Measurements from ENCODE around the gene PLD5. TPM values are rescaled to one million over a fixed set of nuclear protein-coding genes. Genes with fewer than 3 reads are reported as not detected.

The PLD5 gene
- total and polyA plus RNA-seq, 7 donors = 0.03 to 0.92 (median 0.22) TPM; not detected in 4

GRCh38 chr1:242525769-242526168 lies 1.3 kb upstream of the PLD5 start:
- H3K27me3 ChIP-seq (ENCODE audit: insufficient read depth in 3 of 3, low read length in 2 of 3) = peaks cover 0 to 49% (median 10%) of the 10 kb centered on the region in 3 donors
- no peak for DNase-seq
- H3K4me1 ChIP-seq = peaks cover 4% of the 10 kb centered on the region
- WGBS, 3 donors = 87 to 90% (median 88%) methylated on average over 2 of the region's 2 CpGs
- H3K27ac ChIP-seq = no peak overlapping the region
- TF ChIP-seq CTCF (IDR thresholded peaks at IDR 0.05) = no peak
- no peaks in the 10 kb centered on the region for H3K36me3 ChIP-seq (ENCODE audit: insufficient read depth in 1 of 2, low read depth in 1 of 2)
- ATAC-seq = no peak
- no peaks in the 10 kb centered on the region for H3K9me3 ChIP-seq
- intact Hi-C loops (cut with DNase I) = no loop called here
- H3K4me3 ChIP-seq = no peak overlapping the region

- DNase-seq = no peak
- TF ChIP-seq CTCF (IDR thresholded peaks at IDR 0.05) = no peak
- ATAC-seq = no peak
- Histone ChIP-seq H3K27me3 (ENCODE audit: insufficient read depth in 3 of 3, low read length in 2 of 3) (peaks cover 0 to 53% (median 10%) of the 10 kb centered on the region in 3 donors), H3K4me3 (peak overlapping the region; percentile 50), H3K9me3 (no peaks in the 10 kb centered on the region), H3K27ac (no peak overlapping the region), H3K36me3 (ENCODE audit: insufficient read depth in 1 of 2, low read depth in 1 of 2) (no peaks in the 10 kb centered on the region), H3K4me1 (peaks cover 4% of the 10 kb centered on the region)
- intact Hi-C loops (cut with DNase I) = no loop called here
- WGBS, 3 donors = 8 to 12% (median 10%) methylated on average over 10 of the region's 10 CpGs
Observed at GRCh38 chr1:242525360-242525722, 844 bp upstream of the PLD5 start.

GRCh38 chr1:242523719-242524570 lies 552 bp downstream of the PLD5 start:
- H3K4me1 ChIP-seq = peaks cover 4% of the 10 kb centered on the region

GRCh38 chr1:242522996-242523718 lies 1.3 kb downstream of the PLD5 start:
- Histone ChIP-seq H3K27ac (no peak overlapping the region), H3K4me3 (peak overlapping the region; percentile 55), H3K4me1 (peaks cover 4% of the 10 kb centered on the region), H3K9me3 (no peaks in the 10 kb centered on the region), H3K27me3 (ENCODE audit: insufficient read depth in 3 of 3, low read length in 2 of 3) (peaks cover 0 to 54% (median 10%) of the 10 kb centered on the region in 3 donors), H3K36me3 (ENCODE audit: insufficient read depth in 1 of 2, low read depth in 1 of 2) (no peaks in the 10 kb centered on the region)
- ATAC-seq (no peak), DNase-seq (no peak)
- WGBS, 3 donors = 4 to 6% (median 5%) methylated on average over 26 of the region's 26 CpGs
- no peak for TF ChIP-seq CTCF (IDR thresholded peaks at IDR 0.05)
- intact Hi-C loops (cut with DNase I) = no loop called here

More at GRCh38 chr1:242523719-242524570, 552 bp downstream of the PLD5 start:
- WGBS, 3 donors = 1% methylated on average over 47 to 81 of the region's 85 CpGs
- DNase-seq (peak in 1 of 2 donors; percentile 19), ATAC-seq (peak in 1 of 4 donors; percentile 41)
- H3K9me3 ChIP-seq = no peaks in the 10 kb centered on the region
- no peak for TF ChIP-seq CTCF (IDR thresholded peaks at IDR 0.05)
- H3K27ac ChIP-seq = no peak overlapping the region
- peak overlapping the region; percentile 55 for H3K4me3 ChIP-seq
- H3K27me3 ChIP-seq (ENCODE audit: insufficient read depth in 3 of 3, low read length in 2 of 3) = peaks cover 0 to 54% (median 10%) of the 10 kb centered on the region in 3 donors
- intact Hi-C loops (cut with DNase I) = no loop called here
- H3K36me3 ChIP-seq (ENCODE audit: insufficient read depth in 1 of 2, low read depth in 1 of 2) = no peaks in the 10 kb centered on the region
